SK-N-SH treated with all-trans-retinoic acid at 6 μM for 48 hours (cell line): ENCODE results near the gene OSBPL9.

ENCODE experiments used
- ARNTL ChIP-seq: fragments of 450-650 bp; formaldehyde crosslinking; IDR thresholded peaks from 2 replicates; pipeline ENCODE4 v1.5.0; 2020; ENCODE audit warnings: low read depth, mild to moderate bottlenecking, moderate library complexity, borderline replicate concordance
- BACH2 ChIP-seq: fragments of 250-450 bp; sonication (Bioruptor Pico); IDR thresholded peaks from 2 replicates; pipeline ENCODE4 v1.9.0; 2021; ENCODE audit warnings: mild to moderate bottlenecking, borderline replicate concordance
- GLIS3 ChIP-seq: fragments of 250-450 bp; sonication (Bioruptor Pico); IDR thresholded peaks from 2 replicates; pipeline ENCODE4 v1.5.0; 2020; ENCODE audit warnings: mild to moderate bottlenecking, moderate library complexity
- ISL1 ChIP-seq: fragments of 250-450 bp; sonication (Bioruptor Pico); IDR thresholded peaks from 2 replicates; pipeline ENCODE4 v2.1.2; 2022; ENCODE audit warnings: mild to moderate bottlenecking, moderate library complexity
- RARB ChIP-seq: fragments of 250-450 bp; sonication (Bioruptor Pico); IDR thresholded peaks from 2 replicates; pipeline ENCODE4 v1.8.0; 2021; ENCODE audit warnings: mild to moderate bottlenecking, moderate library complexity
- ZC3H10 ChIP-seq: fragments of 250-450 bp; sonication (Bioruptor Pico); IDR thresholded peaks from 2 replicates; pipeline ENCODE4 v1.5.1; 2021; ENCODE audit warnings: mild to moderate bottlenecking, moderate library complexity
- TF ChIP-seq, protein P1 (sequence below): fragments of 250-450 bp; sonication (Bioruptor Pico); IDR thresholded peaks from 2 replicates; pipeline ENCODE4 v1.5.1; 2021; ENCODE audit warnings: mild to moderate bottlenecking, moderate library complexity

DNA sequence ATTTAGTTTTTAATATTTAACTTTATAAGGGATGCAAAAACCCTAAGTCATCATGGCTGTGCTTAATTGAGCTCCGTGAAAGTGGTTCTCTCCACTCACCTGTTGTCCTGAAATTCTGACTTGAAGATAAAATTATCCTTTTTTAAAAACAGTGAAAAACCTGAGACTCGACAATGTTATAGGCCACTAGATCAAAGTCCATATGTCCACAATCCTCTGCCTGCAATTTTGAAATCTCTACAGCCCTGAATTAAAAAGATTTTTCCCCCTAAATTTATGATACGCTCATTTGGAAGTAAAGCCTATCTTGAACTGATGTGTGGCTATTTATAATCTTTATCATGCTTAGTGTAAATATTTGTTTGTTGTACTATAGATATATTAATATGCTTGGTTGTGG is 18.7 kb downstream of the OSBPL9 start:
- TF ChIP-seq RARB (no peak), GLIS3 (CRISPR knock-in tag) (no peak), BACH2 (no peak), ARNTL (CRISPR knock-in tag) (no peak), ISL1 (CRISPR knock-in tag) (no peak), ZC3H10 (CRISPR knock-in tag) (no peak)
- TF ChIP-seq, protein P1, sequence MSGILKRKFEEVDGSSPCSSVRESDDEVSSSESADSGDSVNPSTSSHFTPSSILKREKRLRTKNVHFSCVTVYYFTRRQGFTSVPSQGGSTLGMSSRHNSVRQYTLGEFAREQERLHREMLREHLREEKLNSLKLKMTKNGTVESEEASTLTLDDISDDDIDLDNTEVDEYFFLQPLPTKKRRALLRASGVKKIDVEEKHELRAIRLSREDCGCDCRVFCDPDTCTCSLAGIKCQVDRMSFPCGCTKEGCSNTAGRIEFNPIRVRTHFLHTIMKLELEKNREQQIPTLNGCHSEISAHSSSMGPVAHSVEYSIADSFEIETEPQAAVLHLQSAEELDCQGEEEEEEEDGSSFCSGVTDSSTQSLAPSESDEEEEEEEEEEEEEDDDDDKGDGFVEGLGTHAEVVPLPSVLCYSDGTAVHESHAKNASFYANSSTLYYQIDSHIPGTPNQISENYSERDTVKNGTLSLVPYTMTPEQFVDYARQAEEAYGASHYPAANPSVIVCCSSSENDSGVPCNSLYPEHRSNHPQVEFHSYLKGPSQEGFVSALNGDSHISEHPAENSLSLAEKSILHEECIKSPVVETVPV, result no peak
